AG04449 (cell line): ENCODE data around the gene ALPK3.

Experiments used
- CTCF ChIA-PET: fragments of 350-600 bp; formaldehyde crosslinking; extraction: SDS; loops from one replicate; lab custom pipeline; 2021; ENCODE audit warnings: antibody characterized with exemption; lab: Yijun Ruan, JAX
- POLR2A ChIA-PET: fragments of 400-600, 350-600 bp; formaldehyde crosslinking; extraction: SDS; loops from one replicate; lab custom pipeline; 2020; ENCODE audit warnings: antibody characterized with exemption, inconsistent platforms; lab: Yijun Ruan, JAX
- DNase-seq: peaks from one replicate; pipeline ENCODE4 v3.0.0-alpha.2; 2010; ENCODE audit warnings: low read depth, low spot score
- H3K4me3 ChIP-seq: 2 replicates; pipeline ENCODE4 v1.5.1; 2011; ENCODE audit warnings: low read depth, mild to moderate bottlenecking, control low read depth, low read length
- CTCF ChIP-seq: IDR thresholded peaks from one replicate; pipeline ENCODE4 v1.5.1; 2011; ENCODE audit warnings: mild to moderate bottlenecking, moderate library complexity, low read length, control low read depth, inconsistent platforms; ENCODE audit not compliant: insufficient read depth; ENCODE audit errors: missing control alignments

ALPK3 gene

GRCh38 chr15:84818261-84819131 lies 1.3 kb downstream of the ALPK3 start:
- no peak for TF ChIP-seq CTCF
- no peak for DNase-seq
- POLR2A ChIA-PET: interaction anchor here (0.6 kb wide), 1 partner anchor 160 kb away, joined by 3 read pairs; the partner anchor contains the start of gene NMB
- H3K4me3 ChIP-seq: no peak overlapping the region
- CTCF ChIA-PET: interaction anchor here (0.6 to 1.4 kb wide), 7 partner anchors 10 to 163 kb away, joined by 3 to 6 read pairs (median 3); no protein-coding TSS in a partner anchor

- POLR2A ChIA-PET: interaction anchor here (0.6 kb wide), 1 partner anchor 108 kb away, joined by 3 read pairs; no protein-coding TSS in a partner anchor
- no peak for DNase-seq
- no peak for TF ChIP-seq CTCF
- no peak overlapping the region for H3K4me3 ChIP-seq
- CTCF ChIA-PET: interaction anchor here (0.9 to 1.4 kb wide), 3 partner anchors 9 to 164 kb away, joined by 3 to 6 read pairs (median 5); no protein-coding TSS in a partner anchor
These were observed 2.2 kb downstream of the ALPK3 start for GRCh38 chr15:84819291-84819768.

GRCh38 chr15:84819791-84820190 lies 2.6 kb downstream of the ALPK3 start:
- H3K4me3 ChIP-seq: no peak overlapping the region
- ChIA-PET POLR2A (no interaction called here), CTCF (interaction anchor here (0.9 to 1.4 kb wide), 3 partner anchors 8 to 165 kb away, joined by 3 to 6 read pairs (median 5); no protein-coding TSS in a partner anchor)
- DNase-seq: no peak
- TF ChIP-seq CTCF: no peak

GRCh38 chr15:84821501-84822021 lies 4.4 kb downstream of the ALPK3 start:
- no peak for TF ChIP-seq CTCF
- DNase-seq: no peak
- no peak overlapping the region for H3K4me3 ChIP-seq
- ChIA-PET POLR2A (no interaction called here), CTCF (interaction anchor here (1.5 kb wide), 1 partner anchor 15 kb away, joined by 3 read pairs; no protein-coding TSS in a partner anchor)

- no peak overlapping the region for H3K4me3 ChIP-seq
- POLR2A ChIA-PET: no interaction called here
- CTCF ChIA-PET: interaction anchor here (0.6 to 1.5 kb wide), 4 partner anchors 12 to 105 kb away, joined by 3 to 4 read pairs (median 3); no protein-coding TSS in a partner anchor
- DNase-seq: no peak
- no peak for TF ChIP-seq CTCF
These were observed 5.6 kb downstream of the ALPK3 start for GRCh38 chr15:84822653-84823281.
